Endodermal cell (in vitro differentiated cells): Measurements from ENCODE around the gene PANK3. TPM values are rescaled to one million over a fixed set of nuclear protein-coding genes. Genes with fewer than 3 reads are reported as not detected.

ENCODE experiments used
- DNase-seq: peaks from one replicate; pipeline ENCODE4 v3.0.0-alpha.2; 2017
- H3K27ac ChIP-seq: 2 replicates; pipeline ENCODE4 v1.5.1; 2013; ENCODE audit warnings: mild to moderate bottlenecking, low read depth, low read length, moderate library complexity
- H3K27me3 ChIP-seq: 2 replicates; pipeline ENCODE4 v1.6.1; 2013; ENCODE audit warnings: mild to moderate bottlenecking, low read length, moderate library complexity; ENCODE audit not compliant: insufficient read depth, control insufficient read depth, poor library complexity, severe bottlenecking
- H3K36me3 ChIP-seq: 2 replicates; pipeline ENCODE4 v1.7.0; 2013; ENCODE audit warnings: mild to moderate bottlenecking, low read length, moderate library complexity; ENCODE audit not compliant: control insufficient read depth, insufficient read depth
- H3K4me1 ChIP-seq: one replicate; pipeline ENCODE4 v1.7.0; 2013; ENCODE audit warnings: low read length; ENCODE audit not compliant: control insufficient read depth, insufficient read depth
- H3K4me3 ChIP-seq: 2 replicates; pipeline ENCODE4 v1.5.1; 2013; ENCODE audit warnings: mild to moderate bottlenecking, low read length, moderate library complexity
- H3K9ac ChIP-seq: 2 replicates; pipeline ENCODE4 v1.6.1; 2013; ENCODE audit warnings: mild to moderate bottlenecking, low read length, moderate library complexity; ENCODE audit not compliant: poor library complexity, severe bottlenecking; ENCODE audit errors: extremely low read depth
- H3K9me3 ChIP-seq: 2 replicates; pipeline ENCODE4 v1.6.1; 2013; ENCODE audit warnings: mild to moderate bottlenecking, low read length, moderate library complexity; ENCODE audit not compliant: control insufficient read depth
- H3K27ac Mint-ChIP-seq: 2 replicates; pipeline ENCODE4 v1.8.0; 2020; ENCODE audit warnings: mixed read lengths
- H3K27me3 Mint-ChIP-seq: 2 replicates; pipeline ENCODE4 v1.8.0; 2021; ENCODE audit warnings: mild to moderate bottlenecking, mixed read lengths; ENCODE audit not compliant: insufficient read depth
- H3K36me3 Mint-ChIP-seq: 2 replicates; pipeline ENCODE4 v1.8.0; 2020; ENCODE audit warnings: low read depth, mixed read lengths
- H3K4me1 Mint-ChIP-seq: 2 replicates; pipeline ENCODE4 v1.8.0; 2020; ENCODE audit warnings: mixed read lengths
- H3K4me3 Mint-ChIP-seq: 2 replicates; pipeline ENCODE4 v1.8.0; 2020; ENCODE audit warnings: mild to moderate bottlenecking, moderate library complexity, mixed read lengths
- H3K9me3 Mint-ChIP-seq: 2 replicates; pipeline ENCODE4 v1.8.0; 2020; ENCODE audit warnings: mild to moderate bottlenecking, mixed read lengths
- WGBS, 2 experiments: methylation state at CpG; one replicate each; pipeline versions ENCODE4 v1.1.5 to v1.1.7; 2013; ENCODE audit warnings: missing lambda C conversion rate in 2 of 2, mixed read lengths in 1 of 2; ENCODE audit not compliant: insufficient coverage in 1 of 2, insufficient read length in 1 of 2; 5-methylcytosine and 5-hydroxymethylcytosine counted together
- long read RNA-seq, 4 experiments: library from polyadenylated mRNA in 2 of 4; library from RNA in 1 of 4; library from capped mRNA in 1 of 4; stranded (forward) in 3 of 4; unstranded in 1 of 4; transcript quantifications; one replicate each; pipeline ENCODE4 v2.0.0, GENCODE V29; 2020 to 2021; ENCODE audit warnings: inconsistent platforms in 1 of 4
- polyA plus RNA-seq, 2 experiments: library from polyadenylated mRNA; stranded (reverse); fragments of 50-300 nt; gene quantifications; one replicate each; pipeline ENCODE4 v1.2.3, GENCODE V29; 2013
- total RNA-seq, 2 donors: library from RNA; stranded (reverse); fragmentation: NEBNext Ultra II Directional in 1 of 2; extraction: Animal tissue kit (Norgen Biotek cat#: 25700) in 1 of 2; gene quantifications; 2 replicates in 1 of 2; 3 replicates in 1 of 2; pipeline ENCODE4 v1.2.1, GENCODE V29; 2021
- TF ChIP-seq, protein P1 (sequence below): fragments of 200-600 bp; sonication (generic); conservative IDR thresholded peaks from 2 replicates; pipeline ENCODE4 v1.5.0; 2021; ENCODE audit warnings: antibody characterized with exemption, mild to moderate bottlenecking

Gene PANK3
- total RNA-seq = 100 to 1,000 TPM; 101 to 111 TPM
- polyA plus RNA-seq (2013, experiment 1 of 2) = 64.0 TPM
- 69.9 TPM for polyA plus RNA-seq (2013, experiment 2 of 2)
- long read RNA-seq, experiment 1, full-length matches to known transcripts = 1 of 22 reads
- long read RNA-seq, experiment 1, partial matches to known transcripts = 0 of 22 reads
- long read RNA-seq, experiment 1, other reads (novel, unspliced or antisense) = 21 of 22 reads
- long read RNA-seq, experiment 2, full-length matches to known transcripts = 26 of 69 reads
- long read RNA-seq, experiment 2, partial matches to known transcripts = 2 of 69 reads
- long read RNA-seq, experiment 2, other reads (novel, unspliced or antisense) = 41 of 69 reads
- long read RNA-seq, experiment 3, full-length matches to known transcripts = 4 of 15 reads
- long read RNA-seq, experiment 3, partial matches to known transcripts = 3 of 15 reads
- long read RNA-seq, experiment 3, other reads (novel, unspliced or antisense) = 8 of 15 reads
- long read RNA-seq, experiment 4, full-length matches to known transcripts = 2 of 6 reads
- long read RNA-seq, experiment 4, partial matches to known transcripts = 2 of 6 reads
- long read RNA-seq, experiment 4, other reads (novel, unspliced or antisense) = 2 of 6 reads

DNA sequence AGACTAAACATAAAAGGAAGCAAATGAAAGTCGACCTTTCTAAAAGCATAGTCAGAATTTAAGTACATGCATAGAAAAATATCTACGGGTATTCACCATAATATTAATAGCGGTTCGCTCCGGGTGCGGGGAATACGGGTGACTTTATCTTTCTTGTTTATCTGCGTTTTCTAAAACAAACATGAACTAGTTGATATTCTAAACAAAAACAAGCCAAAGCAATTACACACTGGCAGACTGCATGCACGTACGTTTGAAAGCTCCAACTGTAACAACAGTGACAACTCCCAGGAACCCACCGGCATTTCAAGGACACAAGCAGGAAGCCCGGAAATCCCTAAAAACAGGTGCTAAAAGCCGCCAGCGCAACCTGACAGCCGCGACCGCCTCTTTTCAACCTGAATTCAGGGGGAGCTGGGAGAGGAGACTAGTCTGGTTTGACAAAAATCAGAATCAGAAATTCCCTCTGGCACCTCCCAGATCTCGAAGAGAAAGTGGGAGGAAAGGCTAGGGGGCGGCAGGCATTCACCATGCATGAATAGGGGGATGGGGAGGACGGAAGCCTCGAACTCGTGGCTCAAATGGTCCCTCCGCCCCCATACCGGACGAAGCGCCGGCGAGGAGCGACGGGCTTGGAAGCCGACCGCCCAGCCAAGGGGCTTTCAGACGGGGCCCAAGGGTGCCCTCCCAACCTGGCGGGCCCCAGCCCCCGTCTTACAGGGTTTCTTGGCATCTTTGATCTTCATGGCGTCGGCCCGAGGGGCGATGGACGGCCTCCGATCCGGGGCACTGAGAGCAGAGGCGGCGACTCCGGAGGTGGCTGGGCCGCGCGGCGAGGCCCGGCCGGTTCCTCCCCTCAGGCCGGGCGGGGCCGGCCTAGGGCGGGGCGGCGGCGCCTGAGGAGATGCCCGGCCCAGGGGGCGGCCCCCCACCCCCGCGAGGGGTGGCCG lies at the start of gene PANK3:
Gene PANK3 (minus strand): TSS at position 831 of the 950 bp plus-strand sequence. CDS start 85 bp downstream, at position 746.
- Histone ChIP-seq H3K27ac (peak within 1 kb of the TSS; percentile 88), H3K27me3 (no peaks in the 10 kb centered on the region), H3K36me3 (peaks cover 13% of the 10 kb centered on the region), H3K9me3 (peaks cover 7% of the 10 kb centered on the region), H3K9ac (peak within 1 kb of the TSS; percentile 86), H3K4me3 (peak within 1 kb of the TSS; percentile 98), H3K4me1 (no peaks in the 10 kb centered on the region)
- no peaks in the 10 kb centered on the region for H3K27me3 Mint-ChIP-seq
- peaks cover 17% of the 10 kb centered on the region for H3K36me3 Mint-ChIP-seq
- peaks cover 6% of the 10 kb centered on the region for H3K9me3 Mint-ChIP-seq
- DNase-seq = no peak
- H3K4me3 Mint-ChIP-seq = peak within 1 kb of the TSS; percentile 95
- H3K4me1 Mint-ChIP-seq = peaks cover 32% of the 10 kb centered on the region
- WGBS, 2 experiments = 0% methylated on average over 17 to 63 of the region's 63 CpGs
- H3K27ac Mint-ChIP-seq = peak within 1 kb of the TSS; percentile 97
- TF ChIP-seq, protein P1, sequence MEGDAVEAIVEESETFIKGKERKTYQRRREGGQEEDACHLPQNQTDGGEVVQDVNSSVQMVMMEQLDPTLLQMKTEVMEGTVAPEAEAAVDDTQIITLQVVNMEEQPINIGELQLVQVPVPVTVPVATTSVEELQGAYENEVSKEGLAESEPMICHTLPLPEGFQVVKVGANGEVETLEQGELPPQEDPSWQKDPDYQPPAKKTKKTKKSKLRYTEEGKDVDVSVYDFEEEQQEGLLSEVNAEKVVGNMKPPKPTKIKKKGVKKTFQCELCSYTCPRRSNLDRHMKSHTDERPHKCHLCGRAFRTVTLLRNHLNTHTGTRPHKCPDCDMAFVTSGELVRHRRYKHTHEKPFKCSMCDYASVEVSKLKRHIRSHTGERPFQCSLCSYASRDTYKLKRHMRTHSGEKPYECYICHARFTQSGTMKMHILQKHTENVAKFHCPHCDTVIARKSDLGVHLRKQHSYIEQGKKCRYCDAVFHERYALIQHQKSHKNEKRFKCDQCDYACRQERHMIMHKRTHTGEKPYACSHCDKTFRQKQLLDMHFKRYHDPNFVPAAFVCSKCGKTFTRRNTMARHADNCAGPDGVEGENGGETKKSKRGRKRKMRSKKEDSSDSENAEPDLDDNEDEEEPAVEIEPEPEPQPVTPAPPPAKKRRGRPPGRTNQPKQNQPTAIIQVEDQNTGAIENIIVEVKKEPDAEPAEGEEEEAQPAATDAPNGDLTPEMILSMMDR = no peak

DNA sequence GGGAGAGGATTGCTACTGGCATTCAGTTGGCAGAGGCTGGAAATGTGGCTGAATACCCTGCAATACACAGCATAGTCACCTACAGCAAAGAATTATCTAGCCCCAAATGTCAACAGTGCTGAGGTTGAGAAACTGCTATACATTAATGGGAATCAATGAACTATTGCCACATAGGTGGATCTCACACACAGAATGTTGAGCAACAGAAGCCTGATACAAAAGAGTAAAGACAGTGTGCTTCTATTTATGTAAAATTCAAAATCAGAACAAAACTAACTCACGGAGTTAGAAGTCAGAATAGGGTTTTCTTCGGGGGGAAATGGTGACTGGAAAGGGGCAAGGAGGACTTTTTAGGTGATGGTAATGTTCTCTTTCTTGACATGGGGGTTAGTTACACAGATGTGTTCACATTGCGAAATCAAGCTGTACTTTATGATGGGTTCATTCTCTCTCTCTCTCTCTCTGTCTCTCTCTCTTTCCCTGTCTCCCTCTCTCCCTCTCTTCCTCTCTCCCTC lies 45.7 kb upstream of the PANK3 start:
- DNase-seq = no peak
- H3K36me3 Mint-ChIP-seq = no peaks in the 10 kb centered on the region
- H3K4me3 Mint-ChIP-seq = no peak overlapping the region
- H3K27me3 Mint-ChIP-seq = peaks cover 3% of the 10 kb centered on the region
- Histone ChIP-seq H3K4me1 (no peaks in the 10 kb centered on the region), H3K36me3 (no peaks in the 10 kb centered on the region), H3K27ac (no peak overlapping the region), H3K4me3 (no peak overlapping the region), H3K9me3 (no peaks in the 10 kb centered on the region), H3K9ac (no peak overlapping the region), H3K27me3 (no peaks in the 10 kb centered on the region)
- peaks cover 6% of the 10 kb centered on the region for H3K9me3 Mint-ChIP-seq
- 87 to 100% methylated on average over 2 to 3 of the region's 3 CpGs for WGBS, 2 experiments
- no peak overlapping the region for H3K27ac Mint-ChIP-seq
- H3K4me1 Mint-ChIP-seq = no peaks in the 10 kb centered on the region
- TF ChIP-seq, protein P1 = no peak

DNA sequence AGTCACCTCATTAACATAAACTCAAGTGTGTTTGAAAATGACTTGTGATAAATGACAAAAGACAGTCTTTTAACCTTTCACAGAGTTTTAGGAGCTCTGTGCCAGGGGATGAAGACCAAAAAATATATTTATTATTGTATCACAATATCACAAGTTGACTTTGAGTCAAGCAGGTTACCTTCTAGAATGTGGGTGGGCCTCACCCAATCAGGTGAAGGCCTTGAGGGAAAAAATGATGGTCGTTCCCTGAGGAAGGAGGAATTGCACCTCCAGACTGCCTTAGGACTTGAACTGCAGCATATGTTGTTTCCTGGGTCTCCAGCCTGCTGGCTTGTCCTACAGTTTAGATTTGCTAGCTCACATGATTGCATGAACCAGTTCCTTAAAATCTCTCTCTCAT lies 41.6 kb upstream of the PANK3 start:
- H3K9me3 Mint-ChIP-seq = no peaks in the 10 kb centered on the region
- no peak overlapping the region for H3K9ac ChIP-seq
- H3K36me3 Mint-ChIP-seq = no peaks in the 10 kb centered on the region
- no peaks in the 10 kb centered on the region for H3K27me3 ChIP-seq
- no peak overlapping the region for H3K27ac ChIP-seq
- DNase-seq = no peak
- peaks cover 6% of the 10 kb centered on the region for H3K27me3 Mint-ChIP-seq
- H3K4me1 ChIP-seq = no peaks in the 10 kb centered on the region
- WGBS, 2 experiments = 80 to 84% methylated on average over 1 of the region's 1 CpG
- TF ChIP-seq, protein P1 = no peak
- peaks cover 8% of the 10 kb centered on the region for H3K4me1 Mint-ChIP-seq
- H3K4me3 Mint-ChIP-seq = no peak overlapping the region
- no peaks in the 10 kb centered on the region for H3K9me3 ChIP-seq
- no peak overlapping the region for H3K27ac Mint-ChIP-seq
- no peak overlapping the region for H3K4me3 ChIP-seq
- H3K36me3 ChIP-seq = no peaks in the 10 kb centered on the region
